HG03378 (cell line): ENCODE measurements around the gene CTBP2.

Source experiments
- ATAC-seq: cut with Tn5 transposase; IDR thresholded peaks from one replicate; pipeline ENCODE4 v1.9.1; 2021; ENCODE audit warnings: mild to moderate bottlenecking, moderate library complexity; ENCODE audit not compliant: unreplicated experiment

Gene CTBP2

DNA sequence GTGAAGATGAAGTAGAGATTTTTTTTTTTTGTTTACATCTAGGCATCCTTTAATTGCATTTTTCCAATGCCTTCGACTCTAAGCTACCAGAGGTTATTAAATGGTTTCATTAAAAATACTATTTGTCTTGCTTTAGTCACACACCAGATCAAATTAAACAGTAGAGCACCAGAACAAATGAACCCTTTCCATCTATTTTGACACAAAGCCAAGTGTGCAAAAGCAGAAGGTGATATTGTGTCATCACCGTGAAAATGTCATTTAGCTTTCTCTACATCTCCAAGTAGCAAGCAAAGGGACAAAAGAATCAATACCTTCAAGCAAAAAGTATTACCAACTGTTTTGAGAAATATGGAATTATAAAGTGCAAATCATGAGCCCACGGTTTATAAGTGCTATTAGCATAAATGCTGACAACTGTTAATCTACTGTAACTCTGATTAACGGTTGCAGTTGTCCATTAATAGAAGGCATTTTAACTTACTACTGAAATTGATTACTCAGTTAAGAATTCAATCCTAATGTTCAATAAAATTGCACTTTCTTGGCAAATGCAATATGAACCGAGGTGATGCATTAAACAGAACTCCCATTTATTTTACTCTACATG, 49.1 kb downstream of the CTBP2 start:
- no peak for ATAC-seq

DNA sequence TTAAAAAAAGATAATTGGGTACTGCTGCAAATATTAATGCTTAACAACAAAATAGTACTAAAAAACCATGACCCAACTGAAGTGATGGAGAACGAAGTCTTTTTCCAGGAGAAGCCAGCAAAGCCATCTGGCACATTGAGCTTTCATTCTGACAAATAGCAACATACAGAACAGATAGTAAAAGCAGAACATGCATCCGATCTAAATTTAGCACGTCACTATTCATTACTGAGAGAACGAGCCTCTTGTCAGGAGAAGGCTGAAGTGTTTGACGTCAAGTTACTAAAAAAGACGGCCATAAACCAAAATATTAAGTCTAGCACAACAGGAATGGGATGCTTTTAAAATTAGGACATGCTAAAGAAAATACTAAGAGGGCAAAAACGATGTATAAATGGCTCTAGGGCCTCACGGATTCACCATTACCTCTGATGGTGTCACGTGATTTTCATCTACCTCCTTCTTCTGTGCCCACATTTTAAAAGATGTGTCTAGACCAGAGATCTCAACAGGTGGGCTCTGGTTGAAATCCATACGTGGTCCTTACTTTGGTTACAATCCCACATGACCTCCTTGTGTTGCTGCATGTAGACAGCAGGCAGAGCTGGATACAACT, 52.3 kb downstream of the CTBP2 start:
- ATAC-seq, result no peak

DNA sequence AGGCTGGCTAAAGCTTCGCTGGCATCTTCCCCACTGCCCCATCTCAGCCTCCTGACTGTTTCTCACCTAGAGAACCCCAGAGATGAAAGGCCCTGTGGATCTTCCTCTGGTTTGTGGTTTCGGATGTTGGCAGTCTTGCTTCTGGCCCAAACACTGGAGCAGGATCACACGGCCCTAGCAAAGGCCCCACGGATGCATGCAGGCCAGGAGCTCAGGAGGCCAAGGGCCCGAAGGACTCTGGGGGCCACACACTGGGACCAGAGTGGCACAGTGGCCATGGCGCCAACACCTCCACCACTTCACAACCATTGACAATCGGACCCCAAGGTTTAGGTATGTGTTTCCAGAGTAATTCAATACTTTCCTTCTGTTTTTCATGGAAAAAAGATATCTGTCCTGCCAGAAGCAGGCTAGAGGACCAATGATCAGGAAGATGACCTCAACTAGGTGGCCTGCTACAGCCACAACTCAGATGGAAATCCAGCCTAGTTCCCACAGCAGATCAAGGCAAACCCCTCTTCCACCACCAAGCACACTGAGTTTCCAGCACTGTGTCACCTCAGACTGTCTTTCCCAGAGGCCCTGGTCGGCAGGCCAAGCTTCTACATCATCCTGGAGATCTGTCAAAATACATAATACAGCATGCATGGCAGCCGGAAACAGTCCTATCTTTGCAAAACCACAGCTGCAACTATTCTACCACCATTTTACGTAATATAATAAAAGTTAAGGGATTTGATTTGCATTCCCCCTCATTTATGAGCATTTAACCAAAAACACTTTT, 53.0 kb downstream of the CTBP2 start:
- no peak for ATAC-seq

DNA sequence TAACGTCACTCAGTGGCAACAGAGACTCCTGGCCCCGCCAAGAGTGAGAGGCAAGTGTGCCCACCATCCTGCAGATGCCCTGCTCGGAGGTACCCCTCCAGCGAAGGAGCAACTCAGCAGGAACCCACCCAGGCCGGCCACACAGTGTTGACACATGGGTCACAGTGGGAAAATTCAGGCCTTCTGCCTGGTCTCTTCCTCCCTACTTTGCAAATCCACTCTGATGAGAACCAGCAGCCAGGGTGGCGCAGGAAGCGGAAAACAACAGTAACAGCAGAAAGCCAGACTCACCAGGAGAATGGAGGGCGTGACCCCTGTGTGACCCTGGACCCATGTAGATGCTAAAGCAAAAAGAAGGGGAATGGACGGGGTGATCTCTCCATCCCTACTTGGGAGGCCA, 53.8 kb downstream of the CTBP2 start:
- no peak for ATAC-seq

DNA sequence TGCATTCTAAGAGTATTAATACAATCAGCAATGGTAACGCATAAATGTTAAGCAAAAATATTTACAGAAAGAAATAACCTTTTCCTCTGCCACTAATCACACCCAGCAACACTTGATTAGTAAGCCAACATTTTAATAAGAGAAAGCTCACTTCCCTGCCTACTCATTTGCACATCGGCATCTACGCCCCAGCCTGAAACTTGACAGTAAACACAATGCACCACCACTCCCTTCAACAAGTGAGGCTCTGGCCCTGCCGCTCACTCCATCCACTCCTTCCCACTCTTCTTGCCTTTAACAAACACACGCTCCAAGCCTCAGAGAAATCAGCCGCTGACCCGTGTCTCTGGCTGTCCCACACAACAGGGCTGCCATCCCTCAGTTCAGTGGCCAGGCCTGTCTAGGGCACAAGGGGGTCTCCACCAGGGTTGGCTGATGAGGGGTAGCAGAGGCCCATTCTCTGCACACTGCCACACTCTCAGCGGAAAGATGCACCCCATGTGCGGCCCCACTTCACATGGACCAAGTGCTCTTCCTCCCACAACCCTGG, 54.6 kb downstream of the CTBP2 start:
- no peak for ATAC-seq

DNA sequence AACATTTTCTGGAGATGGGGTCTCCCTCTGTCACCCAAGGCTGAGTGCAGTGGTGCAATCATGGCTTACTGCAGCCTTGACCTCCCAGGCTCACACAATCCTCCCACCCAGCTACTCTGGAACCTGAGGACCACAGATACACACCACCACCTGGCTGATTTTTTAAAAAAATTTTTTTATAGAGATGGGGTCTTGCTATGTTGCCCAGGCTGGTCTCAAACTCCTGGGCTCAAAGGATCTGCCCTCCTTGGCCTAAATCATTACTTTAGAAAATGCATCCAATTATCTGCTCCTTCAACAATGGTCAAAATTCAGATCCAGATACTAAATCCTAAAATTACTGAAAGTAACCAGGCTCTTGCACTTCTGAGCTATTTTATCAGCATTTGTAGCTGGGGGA, 55.2 kb downstream of the CTBP2 start:
- ATAC-seq, result no peak

DNA sequence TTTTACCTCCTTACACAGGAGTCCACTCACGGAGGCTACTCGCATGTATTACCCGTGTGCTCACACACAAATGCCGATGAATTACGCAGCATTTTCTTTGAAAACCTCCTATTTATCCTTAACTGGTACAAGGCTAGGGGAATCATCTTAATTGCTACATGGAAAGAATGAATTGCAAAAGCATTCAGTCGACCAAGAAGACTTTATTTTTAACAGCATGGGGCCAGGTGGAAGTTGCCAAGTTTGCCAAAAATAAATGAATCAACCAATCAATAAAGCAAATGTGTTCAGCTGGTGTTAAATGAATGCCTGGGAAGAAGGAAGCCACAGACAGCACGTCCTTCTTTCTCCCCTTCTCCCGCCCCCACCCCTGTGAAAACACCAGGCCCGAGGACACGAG, 55.8 kb downstream of the CTBP2 start:
- ATAC-seq, result no peak

DNA sequence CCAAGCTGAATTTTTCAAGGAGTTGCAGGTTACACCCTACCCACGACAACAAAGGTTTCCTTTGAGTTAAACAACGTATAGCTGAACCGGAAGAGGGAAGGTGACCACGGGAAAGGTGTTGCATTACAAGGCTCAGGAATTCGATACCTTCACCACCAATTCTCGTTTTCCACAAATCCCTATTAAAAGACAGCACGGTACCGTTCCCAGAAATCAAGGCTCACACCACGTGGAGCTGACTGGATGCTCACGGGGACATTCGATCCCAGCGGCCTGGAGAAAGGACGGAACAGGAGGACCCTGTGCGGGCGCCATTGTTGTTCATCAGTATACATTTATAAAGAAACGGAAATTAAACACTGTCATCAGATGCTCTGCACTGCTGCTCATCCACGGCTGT, 56.4 kb downstream of the CTBP2 start:
- ATAC-seq, result no peak

DNA sequence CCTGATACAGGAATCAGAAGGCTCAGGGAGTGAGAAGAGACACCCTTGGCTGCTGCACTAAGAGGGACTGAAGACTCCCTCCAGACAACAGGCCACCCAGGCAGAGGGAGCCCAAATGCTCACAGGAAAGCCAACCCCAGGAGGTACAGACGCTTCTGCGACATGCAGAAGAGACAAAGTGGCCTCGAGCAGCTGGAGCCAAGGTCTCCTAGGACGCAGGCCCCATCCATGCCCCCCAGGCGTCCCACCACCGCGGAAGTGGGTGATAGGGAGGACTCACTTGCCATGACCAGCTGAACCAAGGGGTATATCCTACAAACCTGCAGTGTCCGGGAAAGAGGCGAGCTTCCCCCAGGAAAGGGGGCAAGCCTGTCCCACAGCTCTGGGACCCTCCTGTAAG, 56.9 kb downstream of the CTBP2 start:
- no peak for ATAC-seq

DNA sequence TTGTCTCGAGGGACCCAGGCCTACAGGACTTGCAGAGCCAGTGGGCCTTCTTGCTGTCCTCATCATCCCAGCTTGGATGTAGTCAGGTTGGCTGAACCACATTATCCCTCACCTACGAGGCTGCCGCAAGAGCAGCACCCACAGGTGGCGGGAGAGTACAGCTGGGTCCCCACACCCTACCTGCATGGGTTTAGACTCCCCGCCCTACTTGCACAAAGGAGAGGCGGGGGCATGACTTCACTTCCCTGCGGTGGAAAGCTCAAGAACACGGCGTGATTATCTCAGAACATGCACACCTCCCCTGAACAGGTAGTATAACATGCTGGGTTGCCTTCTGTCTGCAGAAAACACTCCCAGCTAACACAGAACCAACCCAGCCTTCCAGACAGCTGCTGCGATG, 57.5 kb downstream of the CTBP2 start:
- no peak for ATAC-seq

DNA sequence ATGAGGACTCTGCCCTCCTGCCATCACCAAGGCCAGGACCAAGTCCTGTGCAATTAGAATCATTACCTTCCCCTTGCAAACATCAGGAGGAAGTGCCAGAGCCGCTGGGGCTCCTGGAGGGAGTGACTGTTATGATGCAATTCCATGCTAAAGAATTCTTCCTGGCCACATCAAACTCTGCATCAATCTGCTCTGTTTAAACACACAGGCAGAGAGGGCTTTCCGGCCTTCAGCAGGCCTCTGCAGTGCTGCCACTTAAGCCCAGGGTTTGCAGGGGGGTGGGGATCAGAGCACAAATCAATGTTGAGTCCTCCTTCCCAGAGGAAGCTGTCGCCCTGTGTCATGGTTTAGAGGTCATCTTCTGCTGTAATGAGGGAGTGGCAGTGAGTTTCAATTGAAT, 58.1 kb downstream of the CTBP2 start:
- no peak for ATAC-seq

DNA sequence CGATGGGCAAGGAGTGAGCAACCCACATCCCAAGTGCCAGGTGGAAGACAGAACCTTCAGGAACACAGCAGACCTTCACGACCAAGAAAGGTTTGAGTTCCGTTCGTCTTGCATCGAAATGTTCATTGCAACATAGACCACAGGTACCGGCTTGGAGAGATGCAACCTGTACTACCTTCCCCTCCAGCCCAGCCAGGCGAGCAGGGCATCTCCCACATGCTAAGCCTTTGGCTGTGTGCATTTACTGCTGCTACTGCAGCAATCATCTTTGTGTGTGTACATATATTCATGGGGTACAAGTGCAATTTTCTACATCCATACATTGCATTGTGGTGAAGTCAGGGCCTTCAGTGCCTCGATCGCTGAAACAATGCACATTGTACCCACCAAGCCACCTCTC, 58.8 kb downstream of the CTBP2 start:
- no peak for ATAC-seq

DNA sequence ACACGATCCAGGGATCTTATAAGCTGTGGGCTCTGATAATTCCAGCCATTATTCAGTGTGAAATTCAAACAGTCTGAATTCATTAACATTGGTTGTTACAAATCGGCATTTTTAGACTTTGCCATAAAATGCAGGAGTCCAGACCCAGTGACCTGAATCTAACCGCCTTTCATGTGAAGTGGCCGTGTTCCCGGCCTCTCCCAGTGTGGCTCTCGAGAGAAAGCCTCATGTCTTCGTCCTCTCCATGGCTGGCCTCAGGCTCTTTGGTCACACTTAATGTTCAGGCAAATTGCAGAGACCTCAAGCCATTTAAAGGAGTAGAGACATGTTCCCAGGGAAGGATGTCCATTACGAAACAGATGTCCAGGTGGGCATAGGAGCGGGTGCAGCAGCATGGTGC, 59.3 kb downstream of the CTBP2 start:
- no peak for ATAC-seq

DNA sequence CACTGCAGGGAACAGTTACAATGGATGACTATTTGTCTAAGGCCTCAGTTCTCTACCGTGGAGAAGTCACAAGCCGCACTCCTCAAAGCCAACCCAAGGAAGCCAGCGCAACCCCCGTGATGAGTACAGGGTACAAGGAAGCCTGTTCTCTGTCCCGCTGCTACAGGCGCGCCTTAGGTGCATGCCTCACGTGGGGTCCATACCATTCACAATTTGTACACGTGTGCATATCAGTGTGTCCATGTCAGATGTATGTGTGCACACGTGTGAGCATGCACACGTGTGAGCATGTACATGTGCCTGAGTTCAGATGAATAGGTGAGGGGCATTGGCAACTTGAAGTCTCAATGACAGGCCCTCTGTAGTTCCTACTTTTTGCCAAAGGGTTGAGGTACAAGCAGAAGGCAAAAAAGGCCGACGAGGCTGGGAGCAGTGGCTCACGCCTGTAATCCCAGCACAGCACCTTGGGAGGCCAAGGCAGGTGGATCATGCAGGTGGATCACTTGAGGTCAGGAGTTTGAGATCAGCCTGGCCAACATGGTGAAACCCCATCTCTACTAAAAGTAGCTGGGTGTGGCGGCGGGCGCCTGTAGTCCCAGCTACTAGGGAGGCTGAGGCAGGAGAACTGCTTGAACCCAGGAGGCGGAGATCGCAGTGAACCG, 62.8 kb downstream of the CTBP2 start:
- ATAC-seq, result no peak

DNA sequence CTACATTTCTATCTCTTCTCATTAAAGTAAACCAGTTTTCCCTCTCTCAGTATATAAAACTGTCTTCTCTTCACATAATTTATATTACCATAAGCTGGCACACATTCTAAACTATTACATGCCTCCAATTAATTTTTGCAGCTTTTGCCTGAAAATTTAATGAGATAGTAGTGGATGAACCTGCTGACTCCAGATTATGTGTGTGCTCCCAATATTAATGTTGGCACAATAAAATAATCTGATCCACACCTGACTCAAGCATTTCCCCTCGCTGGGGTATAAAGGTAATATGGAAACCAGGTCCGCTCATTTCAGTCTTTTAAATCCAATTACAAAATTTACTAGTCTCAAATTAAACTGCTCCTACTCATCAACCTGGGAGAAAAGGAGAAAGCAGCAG, 63.4 kb downstream of the CTBP2 start:
- ATAC-seq, result no peak

DNA sequence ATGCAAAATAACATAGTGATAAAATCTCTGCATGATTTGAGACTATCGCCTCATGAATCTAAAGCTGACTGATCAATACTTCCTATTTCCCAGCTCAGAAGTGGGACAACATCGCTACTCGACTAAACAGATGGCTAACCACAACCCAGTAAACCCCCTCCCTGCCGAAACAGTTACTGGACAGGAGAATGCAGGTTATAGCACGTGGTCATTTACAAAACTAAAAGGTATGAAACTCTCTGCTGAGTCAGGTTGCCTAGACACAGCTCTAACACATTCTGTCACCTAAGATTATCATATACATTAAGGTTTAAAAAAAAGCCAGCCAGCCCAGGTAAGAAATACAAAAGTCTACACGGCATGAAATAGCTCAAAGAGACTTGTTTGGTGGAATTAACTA, 64.0 kb downstream of the CTBP2 start:
- no peak for ATAC-seq

DNA sequence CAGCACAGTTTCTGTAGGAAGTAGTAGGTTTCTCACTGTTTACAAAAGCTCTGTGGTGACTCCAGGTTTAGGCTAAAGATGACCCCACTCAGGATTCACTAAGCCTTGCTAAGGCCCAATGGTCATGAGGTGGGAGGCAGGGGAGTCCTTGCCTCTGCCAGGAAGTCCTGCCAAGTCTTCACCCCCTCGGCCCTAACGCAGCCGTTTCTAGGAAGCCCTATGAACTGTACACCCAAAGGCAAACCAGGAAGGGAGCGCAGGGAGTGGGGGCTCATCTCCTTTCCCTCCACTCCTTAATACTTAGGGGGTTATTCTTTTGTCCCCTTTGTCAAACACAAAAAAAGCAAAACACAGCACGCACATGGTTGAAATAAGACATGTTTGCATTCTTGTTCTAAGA, 64.6 kb downstream of the CTBP2 start:
- no peak for ATAC-seq

DNA sequence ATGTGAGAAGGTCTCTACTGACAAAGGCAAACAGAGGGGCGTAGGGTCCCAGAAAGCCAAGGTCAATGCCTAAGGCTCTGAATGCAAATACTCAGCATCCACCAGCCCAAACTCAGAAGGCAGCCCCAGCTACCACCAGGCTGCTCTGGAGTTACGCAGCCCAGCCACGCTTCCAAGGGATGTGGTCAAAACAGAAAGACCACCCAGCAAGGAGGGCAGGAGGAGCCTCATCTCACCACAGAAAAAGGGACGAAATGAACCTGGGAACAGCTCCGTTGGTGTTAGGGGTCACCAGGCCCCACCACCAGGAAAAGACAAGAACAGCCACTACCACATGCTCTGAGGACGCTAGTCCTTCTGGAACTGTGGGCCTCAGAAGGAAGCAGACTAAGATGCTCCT, 65.1 kb downstream of the CTBP2 start:
- ATAC-seq, result no peak

DNA sequence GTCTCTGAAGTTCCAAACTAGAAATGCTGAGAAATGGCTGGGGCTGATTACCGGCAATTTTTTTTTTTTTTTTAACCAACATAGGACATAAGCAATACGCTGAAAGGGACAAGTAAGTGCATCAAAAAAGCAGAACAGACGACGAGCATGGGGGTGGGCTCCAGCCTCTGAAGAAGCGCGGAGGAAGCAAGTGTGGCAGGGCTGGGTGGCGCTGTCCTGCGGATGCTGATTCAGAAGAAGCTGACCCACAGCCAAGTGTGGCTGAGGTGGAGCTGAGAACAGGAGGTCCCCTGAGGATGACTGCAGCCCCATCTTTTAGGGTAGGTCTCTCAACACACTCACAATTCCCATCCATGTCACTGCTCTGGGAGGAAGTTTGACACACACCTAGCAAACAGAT, 65.6 kb downstream of the CTBP2 start:
- no peak for ATAC-seq

DNA sequence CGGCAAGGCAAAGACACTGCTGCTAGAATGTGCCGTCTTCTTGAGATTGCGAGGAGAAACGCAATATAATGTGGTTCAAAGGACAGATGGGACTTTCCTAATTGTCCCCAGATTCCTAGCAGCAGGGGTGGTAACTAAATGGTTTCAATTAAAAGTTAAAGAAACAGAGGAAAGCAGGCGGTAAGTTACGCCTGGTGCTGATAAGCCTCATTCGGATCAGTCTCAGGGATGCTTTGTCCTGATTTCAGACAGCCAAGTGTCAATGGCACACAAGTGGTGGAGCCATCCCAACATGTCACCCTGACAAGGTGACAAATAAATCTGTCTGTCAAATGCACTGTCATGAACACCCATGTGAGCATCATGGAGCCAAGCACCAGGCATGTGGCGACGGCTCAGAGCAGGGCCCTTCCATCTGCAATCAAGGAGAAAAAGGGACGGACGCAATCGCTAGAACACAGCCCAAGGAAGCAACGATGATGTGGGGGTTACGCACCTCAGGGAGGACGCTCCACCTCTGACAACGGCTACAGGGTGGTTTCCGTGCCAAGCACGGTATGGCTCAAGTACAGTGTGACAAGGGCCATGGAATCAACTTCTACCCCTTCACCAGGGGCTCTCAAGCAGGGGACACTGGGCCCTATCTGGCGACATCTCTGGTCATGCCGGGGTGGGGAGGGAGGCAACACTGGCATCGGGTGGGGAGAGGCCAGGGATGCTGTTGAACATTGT, 66.2 kb downstream of the CTBP2 start:
- no peak for ATAC-seq
